ENCODE measurements around the gene TEX261.
"Not testable (repeated sequence)": the region's sequence is repeated elsewhere in the genome, so short reads cannot be mapped to it uniquely, and the experiment has no call there.

Gene TEX261

GRCh38 chr2:70994699-70995425, at the start of gene TEX261:
Gene TEX261 (minus strand): TSS chr2:70994873. CDS start chr2:70994757, 116 bp downstream.
- DNase-seq (ENCODE audit: low spot score) = peak; percentile 95

DNA sequence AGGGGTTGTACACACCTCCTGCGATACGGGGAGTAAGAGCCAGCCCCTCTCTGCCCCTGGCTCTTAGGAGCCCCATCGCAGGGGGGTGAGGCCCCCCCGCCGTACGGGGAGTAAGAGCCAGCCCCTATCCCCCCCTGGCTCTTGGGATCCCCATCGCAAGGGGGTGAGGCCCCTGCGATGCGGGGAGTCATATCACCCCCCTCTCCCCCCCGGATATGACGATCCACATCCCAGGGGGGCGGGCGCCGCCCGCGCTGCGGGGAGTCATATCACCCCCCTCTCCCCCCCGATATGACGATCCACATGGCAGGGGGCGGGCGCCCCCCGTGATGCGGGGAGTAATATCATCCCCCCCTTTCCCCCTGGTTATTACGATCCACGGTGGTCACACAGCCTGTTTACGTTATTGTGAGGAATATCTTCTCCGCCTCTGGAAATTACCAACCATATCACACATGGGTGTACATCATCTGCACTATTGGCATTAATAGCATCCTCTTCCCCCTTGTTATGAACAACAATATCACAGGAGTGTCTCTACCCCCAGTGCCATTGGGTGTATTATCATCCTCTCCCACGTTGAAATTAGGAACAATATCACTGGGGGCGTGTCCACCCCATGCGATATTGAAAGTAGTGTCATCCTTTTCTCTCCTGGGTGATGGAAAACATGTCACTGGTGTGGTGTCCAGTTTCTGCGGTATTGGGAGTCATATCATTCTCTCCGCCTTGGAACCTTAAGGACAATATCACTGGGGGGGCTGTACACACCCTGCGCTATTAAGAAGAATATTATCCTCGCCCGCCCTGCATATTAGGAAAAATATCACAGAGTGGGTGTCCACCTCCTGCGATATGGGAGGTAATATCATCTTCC, 49.1 kb upstream of the TEX261 start:
- DNase-seq (ENCODE audit: low spot score) = no peak

- DNase-seq (ENCODE audit: low spot score) = no peak
These were observed 47.6 kb upstream of the TEX261 start for GRCh38 chr2:71042287-71042686.

DNA sequence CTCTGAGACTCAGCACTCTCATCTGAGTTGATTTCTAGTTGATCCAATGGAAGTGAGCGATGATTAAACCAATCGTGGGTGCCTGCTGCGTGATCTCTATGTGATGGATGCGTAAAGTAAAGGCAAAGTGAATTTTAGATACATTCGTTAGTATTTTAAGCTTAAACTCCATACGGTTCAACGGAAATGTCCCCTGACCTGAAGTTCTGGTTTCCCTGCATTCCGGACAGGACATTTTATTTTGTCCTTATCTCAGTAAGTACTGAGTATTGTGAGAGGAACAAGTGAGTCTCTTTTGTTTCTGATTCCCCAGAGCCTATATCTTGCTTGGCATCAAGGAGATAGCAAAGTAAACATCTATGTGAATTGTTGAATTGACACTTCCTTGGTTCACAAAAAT, 41.6 kb upstream of the TEX261 start:
- DNase-seq (ENCODE audit: low spot score) = not testable (repeated sequence)

- DNase-seq (ENCODE audit: low spot score) = not testable (repeated sequence)
These were observed 29.0 kb upstream of the TEX261 start for GRCh38 chr2:71023553-71024243.

DNA sequence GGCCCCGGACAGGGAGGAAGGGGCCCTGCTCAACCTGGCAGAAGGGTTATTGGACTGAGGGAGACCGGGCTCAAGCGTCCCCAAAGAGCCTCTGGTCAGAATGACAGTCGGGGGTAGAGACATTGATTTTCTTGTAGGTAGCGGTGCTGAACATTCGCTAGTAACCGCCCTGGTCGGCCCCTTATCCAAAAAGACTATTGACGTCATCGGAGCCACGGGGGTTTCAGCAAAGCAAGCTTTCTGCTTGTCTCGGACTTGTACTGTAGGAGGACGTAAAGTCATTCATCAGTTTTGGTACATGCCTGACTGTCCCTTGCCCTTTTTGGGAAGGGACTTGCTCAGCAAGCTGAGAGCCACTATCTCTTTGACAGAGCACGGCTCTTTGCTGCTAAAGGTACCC, 26.7 kb upstream of the TEX261 start:
- DNase-seq (ENCODE audit: low spot score) = not testable (repeated sequence)

DNA sequence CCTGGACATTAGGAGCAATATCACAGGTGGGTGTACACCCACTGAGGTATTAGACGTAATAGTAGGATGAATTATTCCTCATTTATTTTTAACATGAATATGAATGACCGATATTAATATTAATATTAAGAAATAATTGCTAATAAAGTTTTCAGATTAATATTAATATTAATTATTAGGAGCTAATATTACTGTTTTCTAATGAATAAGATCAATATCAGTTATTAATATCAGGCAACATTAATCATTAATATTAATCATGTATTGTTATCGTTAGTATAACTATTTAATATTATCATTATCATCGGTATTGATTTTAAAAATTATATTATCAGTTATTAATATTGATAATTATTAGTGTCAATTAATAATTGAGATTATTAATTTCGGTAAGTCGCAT, 25.3 kb upstream of the TEX261 start:
- DNase-seq (ENCODE audit: low spot score) = not testable (repeated sequence)

- no peak for DNase-seq (ENCODE audit: low spot score)
These were observed 24.0 kb upstream of the TEX261 start for GRCh38 chr2:71018625-71019024.

- DNase-seq (ENCODE audit: low spot score) = not testable (repeated sequence)
These were observed 17.1 kb upstream of the TEX261 start for GRCh38 chr2:71011786-71012185.

- no peak for DNase-seq (ENCODE audit: low spot score)
These were observed 13.7 kb upstream of the TEX261 start for GRCh38 chr2:71008342-71008741.

DNA sequence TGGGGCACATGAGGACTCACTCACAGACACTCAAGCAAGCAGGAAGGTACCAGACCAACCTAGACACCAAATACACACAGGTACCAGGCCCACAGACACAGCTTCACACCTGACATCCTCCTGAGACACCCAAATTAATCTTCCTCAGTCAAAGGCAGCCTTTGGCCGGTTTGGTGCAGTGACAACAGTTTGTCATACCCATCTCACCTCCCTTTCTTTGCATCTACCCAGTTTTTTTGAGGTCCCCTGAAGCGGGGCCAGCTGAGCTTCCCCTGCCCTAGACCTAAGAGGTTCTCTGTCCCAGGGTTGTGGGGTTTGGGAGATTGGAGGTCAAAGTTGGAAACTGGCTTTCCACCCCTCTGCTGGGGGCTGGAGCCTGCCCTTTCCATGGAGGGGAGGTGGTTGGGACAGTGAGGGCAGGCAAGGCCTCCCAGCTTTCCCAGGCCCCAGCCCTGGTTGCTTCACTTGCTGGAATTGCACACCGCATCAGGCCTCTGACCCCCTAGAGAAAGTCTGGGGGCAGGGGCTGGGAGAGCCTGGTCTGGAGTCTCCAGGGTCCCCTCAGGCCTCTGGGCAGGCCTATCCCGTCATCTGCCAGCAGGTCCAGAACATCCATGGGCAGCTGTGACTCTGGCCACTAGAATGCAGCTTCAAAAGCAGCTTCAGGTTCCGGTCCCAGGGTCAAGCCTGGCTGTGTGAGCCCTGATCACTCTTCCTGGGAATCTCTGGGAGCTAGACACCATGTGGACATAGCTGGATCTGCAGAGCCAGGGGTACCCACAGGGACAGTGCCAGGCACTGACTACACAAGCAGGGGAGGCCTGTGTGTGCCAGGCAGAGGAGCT, 12.5 kb upstream of the TEX261 start:
- DNase-seq (ENCODE audit: low spot score) = no peak

DNA sequence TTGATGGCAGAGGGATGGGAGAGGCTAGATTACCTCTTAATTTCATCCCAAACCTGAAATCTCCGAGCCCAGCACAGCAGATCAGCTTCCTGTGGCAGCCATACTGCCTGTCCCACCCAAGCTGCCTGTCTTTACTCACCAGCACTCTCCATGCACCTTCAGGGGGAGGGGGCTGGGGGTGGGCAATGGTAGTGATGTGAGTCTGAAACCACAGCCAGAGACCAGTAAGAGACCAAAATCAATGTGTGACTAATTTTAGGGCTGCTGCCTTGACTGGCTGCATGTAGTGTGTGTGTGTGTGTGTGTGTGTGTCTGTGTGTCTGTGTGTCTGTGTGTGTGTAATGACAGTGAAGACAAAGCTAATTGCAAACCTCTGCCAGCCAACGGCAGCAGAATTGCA, 11.7 kb upstream of the TEX261 start:
- no peak for DNase-seq (ENCODE audit: low spot score)

DNA sequence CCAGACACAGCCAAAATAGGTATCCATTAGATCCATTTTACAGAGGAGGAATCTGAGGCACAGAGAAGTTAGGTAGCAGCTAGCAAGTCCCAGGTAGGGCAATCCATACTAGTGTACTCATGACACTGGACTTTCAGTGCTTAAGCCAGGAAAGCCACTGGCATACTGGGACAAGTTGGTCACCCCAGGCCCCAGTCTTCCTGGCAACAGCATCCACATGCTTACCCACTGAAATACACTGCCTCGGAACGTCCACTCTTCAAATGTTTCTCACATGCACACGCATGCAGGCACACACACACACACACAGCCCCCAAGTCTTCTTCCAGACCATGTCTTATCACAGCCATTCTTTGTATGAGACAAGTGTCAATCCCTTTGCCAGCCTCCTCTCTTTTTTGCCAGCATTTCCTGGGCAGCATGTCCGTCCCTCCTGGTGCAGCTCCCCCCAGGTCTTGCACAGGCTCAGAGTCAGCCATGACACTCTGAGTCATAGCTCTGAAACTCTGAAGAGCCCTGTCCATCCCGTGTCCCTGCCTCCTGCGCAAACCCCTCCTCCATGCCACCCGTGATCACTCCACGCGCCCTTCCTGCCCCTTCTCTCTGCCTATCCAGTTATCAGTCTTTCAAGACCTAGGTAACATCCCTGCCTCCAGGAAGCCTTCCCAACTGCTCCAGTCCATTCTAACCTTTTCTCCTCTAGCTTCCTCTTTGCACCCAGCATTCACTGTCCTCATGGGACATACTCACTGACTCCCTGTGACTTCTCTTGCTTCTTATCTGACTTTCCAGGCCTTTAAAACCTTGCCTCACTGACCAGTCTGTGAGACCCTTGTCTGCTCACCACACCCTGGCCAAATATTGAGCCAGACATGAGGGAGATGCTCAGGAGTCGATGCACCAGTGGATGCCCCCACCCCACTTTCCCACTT, 10.9 kb upstream of the TEX261 start:
- no peak for DNase-seq (ENCODE audit: low spot score)

DNA sequence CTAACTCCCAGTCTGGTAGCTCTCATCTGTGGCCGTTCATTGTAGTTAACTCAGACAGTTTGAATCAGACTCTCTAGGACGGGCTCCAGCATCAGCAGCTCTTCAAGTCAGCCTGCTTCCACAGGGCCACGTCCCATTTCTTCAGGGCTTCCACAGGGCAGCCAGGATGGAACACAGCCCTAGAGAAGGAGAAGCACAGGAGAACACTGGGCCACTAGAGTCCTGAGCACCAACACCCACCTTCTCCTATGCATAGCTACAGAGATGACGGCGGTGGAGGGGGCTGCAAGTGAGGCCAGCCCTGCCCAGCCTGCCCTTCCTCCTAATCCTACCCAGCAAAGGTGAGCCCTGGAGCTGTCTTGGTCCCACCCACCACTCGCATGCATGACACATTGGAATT, 10.2 kb upstream of the TEX261 start:
- no peak for DNase-seq (ENCODE audit: low spot score)

DNA sequence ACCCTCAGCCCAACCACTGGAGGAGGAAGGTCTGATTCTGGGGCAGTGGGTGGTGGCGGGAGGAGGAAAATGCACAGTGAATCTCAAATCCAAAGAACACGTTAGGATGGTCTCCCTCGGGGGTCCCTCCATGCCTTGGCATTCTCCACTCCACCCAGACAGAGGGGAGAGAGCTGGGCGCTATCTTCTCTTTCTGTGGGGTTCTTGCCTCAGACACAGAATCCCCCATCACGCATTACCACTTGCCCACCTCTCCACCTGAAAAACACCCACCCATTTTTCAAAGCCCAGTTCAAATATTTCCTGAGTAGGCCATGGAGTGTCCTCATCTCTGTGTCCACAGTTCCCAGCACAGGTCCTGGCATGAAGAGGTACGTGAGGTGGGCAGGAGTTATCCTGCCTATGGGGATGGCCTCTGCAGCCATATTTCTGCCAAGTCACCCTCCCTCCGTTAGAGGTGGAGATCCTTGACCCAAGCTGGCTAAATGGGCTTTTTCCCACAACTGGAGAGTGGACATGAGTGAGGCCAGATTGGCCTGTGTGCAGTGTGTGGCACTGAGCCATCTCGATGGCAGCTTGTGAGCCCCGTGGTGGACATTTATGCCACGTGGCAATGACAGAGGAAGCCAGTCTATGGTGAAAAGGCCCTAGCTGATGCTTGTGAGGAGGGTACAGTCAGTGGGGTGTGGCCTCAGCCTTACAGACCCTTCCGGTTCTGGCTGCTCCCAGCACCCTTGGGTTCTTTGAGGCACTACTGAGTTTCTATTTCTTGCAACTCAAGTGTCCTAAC, 9.5 kb upstream of the TEX261 start:
- DNase-seq (ENCODE audit: low spot score) = no peak

DNA sequence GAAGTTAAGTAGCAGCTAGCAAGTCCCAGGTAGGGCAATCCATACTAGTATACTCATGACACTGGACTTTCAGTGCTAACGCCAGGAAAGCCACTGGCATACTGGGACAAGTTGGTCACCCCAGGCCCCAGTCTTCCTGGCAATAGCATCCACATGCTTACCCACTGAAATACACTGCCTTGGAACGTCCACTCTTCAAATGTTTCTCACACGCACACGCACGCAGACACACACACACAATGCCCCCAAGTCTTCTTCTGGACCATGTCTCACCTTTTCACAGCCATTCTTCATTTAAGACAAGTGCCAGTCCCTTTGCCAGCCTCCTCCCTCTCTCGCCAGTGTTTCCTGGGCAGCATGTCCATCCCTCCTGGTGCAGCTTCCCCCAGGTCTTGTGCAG, 8.7 kb upstream of the TEX261 start:
- no peak for DNase-seq (ENCODE audit: low spot score)

GRCh38 chr2:71001981-71002570, 7.4 kb upstream of the TEX261 start:
- DNase-seq (ENCODE audit: low spot score) = peak; percentile 84

DNA sequence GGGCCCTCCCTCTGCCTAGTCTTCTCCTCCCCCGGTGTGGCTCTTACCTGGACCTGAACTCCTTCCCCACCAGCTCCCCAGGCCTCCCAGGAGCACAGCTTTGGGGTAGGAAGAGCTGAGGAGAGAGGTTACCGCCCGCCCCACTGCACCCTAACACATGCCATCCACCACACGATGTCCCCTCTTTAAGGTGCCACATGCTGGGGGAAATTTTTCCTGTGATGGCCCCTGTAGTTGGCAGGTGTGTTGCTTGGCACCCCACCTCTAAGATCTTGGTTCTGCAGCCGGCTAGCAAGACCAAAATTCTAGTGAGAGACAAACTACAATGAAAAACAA, 6.9 kb upstream of the TEX261 start:
- DNase-seq (ENCODE audit: low spot score) = no peak

- DNase-seq (ENCODE audit: low spot score) = peak; percentile 80
These were observed 6.3 kb upstream of the TEX261 start for GRCh38 chr2:71000780-71001591.
